22Rv1 (cell line): ENCODE results near the gene DUOXA2.

Experiments
- H3K27ac ChIP-seq: fragments of 450-650 bp; 2 replicates; pipeline ENCODE4 v1.5.1; 2017
- CTCF ChIP-seq: fragments of 450-650 bp; IDR thresholded peaks from 2 replicates; pipeline ENCODE4 v1.5.1; 2017; ENCODE audit warnings: mild to moderate bottlenecking
- ZFX ChIP-seq: fragments of 450-650 bp; IDR thresholded peaks from 2 replicates; pipeline ENCODE4 v1.6.1; 2017; ENCODE audit warnings: antibody characterized with exemption, borderline replicate concordance

The DUOXA2 gene

GRCh38 chr15:45093622-45094357, 20.3 kb upstream of the DUOXA2 start:
- TF ChIP-seq CTCF (no peak), ZFX (no peak)
- H3K27ac ChIP-seq = no peak overlapping the region

- no peak for TF ChIP-seq CTCF
- TF ChIP-seq ZFX = no peak
- no peak overlapping the region for H3K27ac ChIP-seq
Measured at GRCh38 chr15:45094358-45094730, 19.8 kb upstream of the DUOXA2 start.

DNA sequence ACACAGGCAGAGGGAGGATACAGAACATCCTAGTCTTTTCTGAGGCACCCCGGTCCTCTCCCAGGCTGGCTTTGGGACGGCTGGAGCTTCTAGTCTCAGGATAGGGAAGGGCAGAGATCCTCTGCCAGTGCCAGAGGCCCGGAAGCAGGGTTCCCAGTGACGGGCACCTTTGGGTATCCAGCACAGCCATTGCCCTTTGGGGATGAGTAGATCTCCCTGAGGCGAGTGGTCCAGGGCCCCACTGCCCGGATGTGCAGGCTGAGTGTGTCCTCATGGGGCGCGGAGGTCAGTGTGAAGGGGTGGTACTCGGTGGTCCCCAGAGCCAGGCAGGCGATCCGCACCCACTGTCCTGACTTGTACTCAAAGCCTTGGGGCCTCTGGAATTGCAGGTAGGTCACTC, 18.5 kb upstream of the DUOXA2 start:
- no peak overlapping the region for H3K27ac ChIP-seq
- no peak for TF ChIP-seq ZFX
- no peak for TF ChIP-seq CTCF

DNA sequence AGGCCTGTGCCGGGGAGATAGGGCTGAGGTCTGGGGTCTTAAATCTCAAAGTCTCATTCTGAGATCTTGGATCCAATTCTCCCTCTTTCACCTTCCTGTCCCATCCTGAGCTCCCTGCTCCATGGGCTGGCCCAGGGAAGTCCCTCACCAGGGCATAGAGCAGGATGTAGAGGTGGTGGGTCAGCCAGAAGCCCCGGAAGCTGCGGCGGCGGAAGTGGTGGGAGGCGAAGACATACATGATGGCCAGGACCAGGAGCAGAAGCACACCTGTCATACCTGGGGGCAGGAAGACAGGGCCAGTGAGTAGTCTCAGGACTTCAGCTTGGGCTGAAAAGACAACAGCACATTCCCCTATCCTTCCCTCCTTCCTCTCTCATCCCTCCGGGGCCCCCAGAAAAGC, 16.7 kb upstream of the DUOXA2 start:
- H3K27ac ChIP-seq = no peak overlapping the region
- no peak for TF ChIP-seq ZFX
- TF ChIP-seq CTCF = no peak

DNA sequence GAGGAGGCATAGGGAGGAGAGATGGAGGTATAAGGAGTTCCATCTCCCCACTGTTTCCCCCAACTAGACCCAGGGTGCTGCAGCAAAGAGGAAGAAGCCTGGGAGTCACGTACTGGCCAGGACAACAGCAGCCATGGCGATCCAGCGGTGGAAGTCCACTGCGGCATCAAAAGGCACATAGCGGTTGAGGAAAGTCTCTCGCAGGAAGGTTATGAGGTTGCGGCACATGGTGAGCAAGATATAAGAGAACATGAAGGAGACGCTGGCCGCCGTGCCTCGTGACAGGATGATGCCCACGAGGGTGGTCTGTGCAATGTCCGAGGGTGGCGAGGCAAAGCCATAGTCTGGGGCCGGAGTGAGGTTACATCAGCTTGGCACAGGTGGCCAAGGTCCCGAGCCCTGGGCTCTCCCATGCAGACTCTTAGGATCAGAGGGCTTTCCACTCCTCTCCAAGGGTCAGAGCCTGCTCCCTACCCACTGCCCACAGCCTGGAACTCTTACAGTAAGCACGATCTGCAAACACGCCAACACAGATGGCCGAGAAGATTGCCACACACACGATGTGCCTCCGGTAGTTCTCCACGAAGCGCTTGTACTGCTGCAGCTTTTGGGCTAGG, 14.5 kb upstream of the DUOXA2 start:
- TF ChIP-seq ZFX (no peak), CTCF (no peak)
- no peak overlapping the region for H3K27ac ChIP-seq

DNA sequence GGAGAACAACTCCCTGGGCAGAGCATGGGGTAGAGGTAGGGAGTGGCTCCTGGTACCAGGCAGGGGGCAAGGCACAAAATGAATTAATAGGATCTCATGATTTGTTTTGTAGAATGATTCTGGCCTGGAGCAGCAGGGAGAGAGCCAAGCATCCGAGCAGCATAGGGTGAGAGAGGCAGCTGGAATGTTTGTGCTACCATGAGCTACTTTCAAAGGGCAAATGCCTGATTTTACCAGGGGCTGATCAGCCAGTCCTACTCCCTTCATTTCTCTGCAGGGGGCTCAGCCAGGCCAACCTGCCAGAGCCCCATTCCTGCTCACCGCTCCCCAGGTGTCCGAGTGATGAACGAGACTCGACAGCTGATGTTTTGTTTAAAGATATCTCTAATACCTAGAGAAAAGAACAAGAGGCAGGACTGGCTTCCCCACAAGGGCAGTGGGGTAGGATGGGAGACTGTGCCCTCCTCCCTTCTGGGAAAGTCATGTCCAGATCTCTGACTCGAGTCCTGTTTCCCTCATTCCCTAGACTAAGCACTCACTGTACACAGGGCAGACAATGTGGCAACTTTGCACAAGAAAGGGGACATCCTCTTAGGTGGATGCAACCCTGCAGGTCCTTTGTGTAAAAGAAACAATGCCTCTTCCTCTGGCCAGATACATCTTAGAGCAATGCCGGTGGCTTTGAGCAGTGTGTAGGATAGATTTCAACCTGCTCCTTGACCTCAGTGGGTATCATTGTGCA, 13.1 kb upstream of the DUOXA2 start:
- no peak overlapping the region for H3K27ac ChIP-seq

More for the DNA sequence above, 13.1 kb upstream of the DUOXA2 start:
- TF ChIP-seq ZFX = no peak
- TF ChIP-seq CTCF = no peak
